Activated CD4-positive, alpha-beta T cell treated with anti-CD3 and anti-CD28 coated beads for 1 hour (primary cell): Measurements from ENCODE around the gene ZNF280C.

Source experiments
- DNase-seq: peaks from one replicate; pipeline ENCODE4 v3.0.0-alpha.2; 2020

The ZNF280C gene

GRCh38 chrX:130176354-130176776 is 92.3 kb downstream of the ZNF280C start:
- no peak for DNase-seq

DNA sequence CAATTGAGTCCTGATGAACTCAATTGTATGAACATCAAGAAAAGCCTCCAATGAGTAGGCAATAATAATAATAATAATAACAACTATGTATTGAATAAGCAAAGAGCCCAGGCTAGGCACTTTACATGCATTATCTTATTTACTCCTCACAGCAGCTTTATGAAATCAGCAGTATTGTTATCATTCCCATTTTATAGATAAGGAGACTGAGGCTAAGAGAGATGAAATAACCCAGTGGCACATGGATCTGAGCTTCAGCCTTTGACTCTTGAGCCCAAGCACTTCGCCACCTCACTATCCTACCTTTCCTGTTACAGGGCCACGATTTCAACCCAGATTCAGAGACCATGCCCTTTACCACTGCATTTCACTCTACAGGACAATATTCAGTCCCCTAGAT is 93.8 kb downstream of the ZNF280C start:
- DNase-seq, result no peak

GRCh38 chrX:130174045-130174704 is 94.5 kb downstream of the ZNF280C start:
- no peak for DNase-seq

DNA sequence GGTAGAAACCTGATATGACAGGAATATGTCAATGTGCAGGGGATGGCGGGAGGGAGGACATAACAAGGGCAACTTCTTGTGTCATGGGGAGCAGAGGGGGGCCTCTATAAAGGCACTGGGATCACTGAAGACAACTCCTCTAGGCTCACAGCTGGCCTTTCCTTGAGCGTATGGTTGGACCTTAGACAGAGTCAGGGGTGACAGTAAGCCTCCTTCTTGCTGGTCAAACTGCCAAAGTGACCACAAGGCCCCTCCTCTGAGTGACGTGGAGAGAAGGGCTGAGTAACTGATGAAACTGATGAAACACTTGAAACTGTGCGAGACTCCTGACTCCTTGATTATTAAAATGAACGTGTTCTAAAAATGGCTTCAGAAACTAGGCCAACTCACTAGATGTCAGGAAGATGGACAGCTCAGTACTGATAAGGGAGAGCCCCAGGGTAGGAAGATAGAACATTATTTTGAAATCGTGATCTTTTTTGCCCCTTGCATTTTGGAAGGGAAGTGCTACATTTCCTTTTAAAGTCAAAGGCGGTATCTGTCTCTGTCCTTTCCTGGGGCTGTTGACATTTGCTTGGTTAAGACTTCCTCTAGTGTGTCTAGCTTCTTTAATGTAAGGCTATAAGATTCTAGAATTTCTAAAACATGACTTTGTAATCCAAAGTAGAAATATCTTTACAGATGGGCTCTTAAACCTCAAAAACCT is 95.4 kb downstream of the ZNF280C start:
- no peak for DNase-seq

DNA sequence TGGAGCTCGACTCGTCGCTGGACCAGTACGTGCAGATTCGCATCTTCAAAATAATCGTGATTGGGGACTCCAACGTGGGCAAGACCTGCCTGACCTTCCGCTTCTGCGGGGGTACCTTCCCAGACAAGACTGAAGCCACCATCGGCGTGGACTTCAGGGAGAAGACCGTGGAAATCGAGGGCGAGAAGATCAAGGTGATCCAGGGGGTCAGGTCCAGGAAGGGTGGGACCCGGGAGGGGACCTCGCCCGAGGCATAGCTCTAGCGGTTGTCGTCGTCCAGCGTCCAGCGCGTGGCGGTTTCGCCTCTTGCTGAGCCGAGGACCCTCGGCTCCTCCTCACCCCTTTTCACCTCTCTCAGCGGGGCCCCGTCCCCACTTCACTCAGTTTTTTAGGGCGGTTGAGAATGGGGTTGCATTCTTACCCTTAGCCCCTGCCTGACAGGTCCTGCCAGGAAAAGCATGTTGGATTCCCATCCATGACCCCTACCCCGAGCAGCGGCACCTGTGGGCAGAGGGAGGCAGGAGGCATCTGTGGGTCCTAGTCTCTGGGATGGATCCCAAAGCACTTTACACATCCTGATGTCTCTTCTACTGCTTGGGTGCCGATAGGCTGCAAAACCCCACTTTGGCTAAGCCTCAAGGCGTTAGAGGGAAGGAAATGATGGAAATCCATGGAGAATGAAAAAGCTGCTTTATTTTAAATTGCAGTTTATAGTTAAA is 96.4 kb downstream of the ZNF280C start:
- no peak for DNase-seq

GRCh38 chrX:130171446-130172126 is 97.1 kb downstream of the ZNF280C start, which contains the start of gene RAB33A:
Gene RAB33A, plus strand, starts transcription at chrX:130171962. Its CDS starts 101 bp downstream, at chrX:130172063.
- peak; percentile 18 for DNase-seq

DNA sequence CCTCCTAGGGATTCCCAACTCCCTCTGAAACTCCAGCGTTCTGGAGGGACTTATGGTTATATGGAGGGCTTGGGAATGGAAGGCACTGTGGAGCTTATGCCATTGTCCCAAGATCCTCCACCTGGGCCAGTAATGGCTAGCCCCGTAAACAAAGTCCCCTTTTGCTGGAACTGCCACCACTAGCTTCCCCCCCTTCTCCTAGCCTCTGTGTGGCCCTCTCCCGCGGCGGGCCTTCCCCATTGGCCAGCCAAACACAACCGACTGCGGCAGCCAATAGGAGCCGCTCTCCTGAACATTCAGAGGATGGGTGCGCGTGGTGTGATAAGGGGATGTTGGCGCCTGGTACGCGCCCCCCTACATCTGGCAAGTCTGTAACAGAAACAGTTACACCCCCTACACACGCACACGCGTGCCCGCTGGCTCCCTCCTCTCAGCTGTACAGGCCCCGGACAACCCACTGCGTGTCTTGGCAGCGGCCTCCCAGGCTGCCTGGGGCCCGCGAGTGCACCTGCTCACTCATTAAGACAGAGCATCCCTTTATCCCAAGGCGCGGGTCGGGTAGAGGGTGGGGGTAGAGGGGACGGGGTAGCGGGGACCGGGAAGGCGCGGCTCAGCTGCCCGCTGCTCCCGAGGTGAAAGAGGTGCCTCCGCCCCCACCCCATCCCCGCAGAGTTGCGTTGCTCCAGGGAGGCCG is 97.8 kb downstream of the ZNF280C start:
- DNase-seq, result peak; percentile 30

DNA sequence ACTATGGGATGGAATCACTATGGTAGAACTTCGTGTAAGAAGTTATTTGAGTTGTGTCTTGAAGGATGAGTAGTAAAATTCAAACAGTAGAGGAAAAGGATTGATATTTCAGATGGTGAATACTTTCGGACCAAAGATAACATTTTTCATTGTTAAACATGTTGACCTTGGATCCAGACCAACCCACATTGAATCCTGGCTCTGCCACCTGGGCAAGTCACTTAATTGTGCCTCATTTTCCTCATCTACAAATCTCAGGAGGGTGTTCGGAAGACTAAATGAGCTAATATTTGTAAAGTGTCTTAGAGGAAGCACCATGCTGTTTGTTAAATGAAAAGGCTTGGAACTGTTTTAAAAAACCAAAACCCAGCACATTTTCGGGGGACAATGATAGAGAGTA is 101.7 kb downstream of the ZNF280C start:
- no peak for DNase-seq

- no peak for DNase-seq
Measured at GRCh38 chrX:130166503-130166777, 102.3 kb downstream of the ZNF280C start.

DNA sequence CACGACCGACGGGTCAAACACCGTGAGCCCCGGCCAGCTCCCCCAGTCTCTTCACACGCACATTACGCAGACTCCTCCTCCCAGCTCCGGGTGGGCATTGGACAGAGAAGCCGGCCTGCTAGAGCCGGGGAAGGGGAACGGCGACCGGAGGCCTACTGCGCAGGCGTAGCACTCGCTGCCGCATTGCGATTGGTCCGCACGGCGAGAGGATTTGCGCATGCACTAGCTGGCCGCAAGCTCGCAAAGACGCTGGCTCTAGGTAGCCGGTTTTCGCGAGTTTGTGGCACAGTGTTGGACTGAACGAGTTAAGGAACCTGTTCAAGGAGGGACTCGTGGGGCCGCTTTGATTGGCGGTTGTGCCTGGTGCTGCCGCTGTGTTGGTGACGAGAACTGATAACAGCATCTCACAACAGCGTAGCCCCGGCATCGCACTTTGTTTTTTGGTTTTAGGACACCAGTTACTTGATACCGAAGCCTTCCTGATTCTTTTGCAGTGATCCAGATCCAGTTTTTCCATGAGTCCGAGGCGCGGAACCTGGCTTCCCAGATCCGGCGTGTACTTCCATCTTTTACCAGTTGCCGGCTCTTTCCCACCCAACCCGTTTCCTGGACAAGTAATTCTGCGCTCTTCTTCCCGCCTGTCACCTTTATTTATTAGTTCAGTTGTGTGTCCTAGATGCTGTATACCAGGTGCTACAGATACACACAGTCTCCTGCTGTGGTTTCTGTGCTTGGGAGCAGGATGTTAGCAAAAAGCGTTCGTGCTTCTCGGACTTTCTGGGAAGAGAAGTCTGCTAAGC is 102.8 kb downstream of the ZNF280C start, which contains the start of gene AIFM1:
Gene AIFM1 (minus strand): TSS at position 139 of the 800 bp plus-strand sequence. CDS start 185 bp downstream, outside the sequence.
- DNase-seq, result peak; percentile 78

DNA sequence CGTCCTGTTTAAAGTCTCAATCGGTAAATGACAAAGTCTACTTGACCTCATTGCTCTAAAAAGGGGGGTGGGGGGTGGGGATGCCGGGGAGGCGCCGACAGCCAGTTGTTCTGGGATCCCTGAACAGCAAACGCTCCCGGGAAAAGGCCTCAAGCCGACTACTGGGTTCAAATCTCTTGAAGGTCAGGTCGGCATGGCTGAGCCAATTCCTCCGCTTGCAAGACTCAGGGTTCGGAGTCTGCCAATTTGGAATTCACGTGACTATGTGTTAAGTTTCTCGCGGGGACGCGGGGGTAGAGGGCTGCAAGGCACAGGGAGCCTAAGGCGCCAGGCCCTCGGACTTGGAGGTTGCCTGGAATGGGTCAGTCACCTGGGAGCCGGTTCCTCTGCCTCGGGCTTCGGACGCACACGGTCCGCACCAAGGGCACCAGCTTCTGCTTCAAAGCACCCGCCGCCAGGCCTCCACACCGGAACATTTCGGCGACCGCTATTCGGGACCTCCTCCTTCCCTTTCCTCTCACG is 103.5 kb downstream of the ZNF280C start:
- no peak for DNase-seq

DNA sequence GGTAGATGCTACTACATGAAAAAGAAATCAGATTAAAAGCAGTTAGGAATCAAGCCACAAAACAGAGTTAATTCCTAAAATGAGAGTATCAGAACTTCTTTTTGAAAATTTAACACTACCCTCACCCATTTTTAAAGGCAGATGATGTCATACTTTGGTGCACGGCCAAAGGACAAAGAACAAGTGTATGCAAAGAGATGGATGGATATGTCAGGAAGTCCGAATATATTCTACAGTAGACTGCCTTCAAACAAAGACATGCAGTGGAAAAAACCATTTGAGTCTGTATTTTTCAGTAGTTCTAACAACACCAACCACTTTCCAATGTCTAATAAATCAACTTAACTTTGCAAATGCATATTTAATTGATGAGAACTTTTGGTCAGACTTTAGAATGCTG is 105.3 kb downstream of the ZNF280C start:
- no peak for DNase-seq

GRCh38 chrX:130162094-130162735 is 106.5 kb downstream of the ZNF280C start:
- DNase-seq, result no peak

DNA sequence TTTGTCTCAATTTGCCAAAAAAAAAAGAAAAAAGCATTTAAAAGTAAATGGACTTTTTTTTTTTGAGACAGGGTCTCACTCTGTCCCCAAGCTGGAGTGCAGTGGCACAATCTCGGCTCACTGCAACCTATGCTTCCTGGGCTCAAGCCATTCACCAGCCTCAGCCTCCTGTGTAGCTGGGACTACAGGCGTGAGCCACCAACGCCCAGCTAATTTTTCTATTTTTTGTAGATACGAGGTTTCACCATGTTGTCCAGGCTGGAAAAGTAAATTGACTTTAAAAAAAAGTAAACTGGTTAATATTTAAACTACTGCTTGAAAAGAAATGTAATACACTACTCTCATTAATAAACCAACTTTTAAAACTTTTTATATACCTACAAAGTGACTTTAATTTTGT is 108.9 kb downstream of the ZNF280C start:
- no peak for DNase-seq

DNA sequence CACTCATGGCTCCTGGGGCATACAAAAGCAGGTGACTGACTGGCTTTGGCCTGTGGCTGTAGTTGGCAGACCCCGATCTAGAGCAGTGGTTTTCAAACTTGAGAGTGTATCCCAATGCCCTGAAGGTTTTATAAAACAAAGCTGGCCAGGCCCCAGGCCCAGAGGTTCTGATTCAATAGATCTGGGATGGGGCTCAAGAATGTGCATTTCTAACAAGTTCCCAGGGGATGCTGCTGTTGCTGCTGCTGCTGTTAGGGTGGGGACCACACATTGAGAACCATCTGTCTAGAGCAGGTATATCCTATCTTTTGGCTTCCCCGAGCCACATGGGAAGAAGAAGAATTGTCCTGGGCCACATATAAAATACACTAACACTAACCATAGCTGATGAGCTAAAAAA is 110.4 kb downstream of the ZNF280C start:
- DNase-seq, result no peak

- no peak for DNase-seq
Measured at GRCh38 chrX:130155564-130155963, 113.1 kb downstream of the ZNF280C start.
